Left ventricle myocardium inferior (tissue), 1 donor: ENCODE data around the gene SLAMF1. TPM values are rescaled to one million over a fixed set of nuclear protein-coding genes. Genes with fewer than 3 reads are reported as not detected.

ENCODE experiments used
- DNase-seq: peaks from one replicate; pipeline ENCODE4 v3.0.0-alpha.2; 2020
- H3K27ac ChIP-seq: fragments of 200-600 bp; replicated peaks from 2 replicates; pipeline ENCODE4 v1.8.0; 2021
- H3K27me3 ChIP-seq: fragments of 200-600 bp; 2 replicates; pipeline ENCODE4 v1.8.0; 2021; ENCODE audit warnings: low read depth
- H3K36me3 ChIP-seq: fragments of 200-600 bp; 2 replicates; pipeline ENCODE4 v1.8.0; 2021
- H3K4me1 ChIP-seq: fragments of 200-600 bp; 2 replicates; pipeline ENCODE4 v1.8.0; 2021
- H3K4me3 ChIP-seq: fragments of 200-600 bp; 2 replicates; pipeline ENCODE4 v1.8.0; 2021; ENCODE audit warnings: mild to moderate bottlenecking, moderate library complexity
- H3K9me3 ChIP-seq: fragments of 200-600 bp; replicated peaks from 2 replicates; pipeline ENCODE4 v1.8.0; 2021
- CTCF ChIP-seq: fragments of 200-600 bp; IDR thresholded peaks from 2 replicates; pipeline ENCODE4 v1.8.0; 2021; ENCODE audit warnings: antibody characterized with exemption, mild to moderate bottlenecking, borderline replicate concordance
- intact Hi-C: fragments of 100-400 bp; cut with micrococcal nuclease; formaldehyde crosslinking; loops from one replicate; pipeline ENCODE4 v1.11.0; 2022
- total RNA-seq: library from RNA; stranded (reverse); fragmentation: NEBNext Ultra II Directional; extraction: Animal tissue kit (Norgen Biotek cat#: 25700); gene quantifications from one replicate; pipeline ENCODE4 v1.2.1, GENCODE V29; 2021
- donor health status: DM: no; HTN: yes; CAD: no; lungs with severe emphysema.

SLAMF1 gene
- total RNA-seq, 1 donor from 2014 or later = not detected

- TF ChIP-seq CTCF = no peak
- Histone ChIP-seq H3K27me3 (no peaks in the 10 kb centered on the region), H3K4me1 (peaks cover 8% of the 10 kb centered on the region), H3K9me3 (no peaks in the 10 kb centered on the region), H3K27ac (no peak overlapping the region), H3K36me3 (no peaks in the 10 kb centered on the region), H3K4me3 (no peak overlapping the region)
- intact Hi-C loops = no loop called here
- DNase-seq = no peak
Observed at GRCh38 chr1:160634543-160635491, 12.0 kb downstream of the SLAMF1 start.

- DNase-seq = no peak
- no peaks in the 10 kb centered on the region for H3K36me3 ChIP-seq
- no peaks in the 10 kb centered on the region for H3K27me3 ChIP-seq
- intact Hi-C loops = no loop called here
- H3K4me3 ChIP-seq = no peak overlapping the region
- H3K4me1 ChIP-seq = peaks cover 10% of the 10 kb centered on the region
- TF ChIP-seq CTCF = no peak
- no peaks in the 10 kb centered on the region for H3K9me3 ChIP-seq
- no peak overlapping the region for H3K27ac ChIP-seq
Observed at GRCh38 chr1:160633330-160633903, 13.4 kb downstream of the SLAMF1 start.

DNA sequence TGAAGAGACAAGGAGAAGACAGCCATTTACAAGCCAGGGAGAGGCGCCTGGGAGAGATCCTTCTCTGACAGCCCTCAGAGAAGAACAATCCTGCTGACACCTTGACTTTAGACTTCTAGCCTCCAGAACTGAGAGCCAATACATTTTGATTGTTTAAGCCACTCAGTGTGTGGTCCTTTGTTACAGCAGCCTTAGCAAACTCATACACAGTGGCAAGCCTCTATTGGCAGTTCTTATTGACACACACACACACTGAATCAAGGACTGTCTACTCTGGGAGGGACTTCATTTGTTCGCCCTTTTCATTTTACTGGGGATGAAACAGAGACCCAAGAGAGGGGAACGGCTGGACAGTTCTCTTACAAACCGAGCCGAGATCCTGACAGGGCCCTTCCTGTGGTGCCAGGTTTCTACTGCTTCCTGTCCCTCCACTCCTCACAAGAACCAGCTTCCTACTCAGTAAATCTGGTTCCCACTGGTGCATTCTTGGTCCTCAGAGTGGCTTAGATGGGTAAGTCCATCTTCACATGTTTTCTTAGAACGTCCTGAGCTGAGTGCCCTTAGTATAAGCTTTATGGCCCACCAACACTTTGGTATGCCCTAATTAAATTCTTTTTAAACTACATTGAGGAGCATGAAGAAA is 14.7 kb downstream of the SLAMF1 start:
- Histone ChIP-seq H3K36me3 (no peaks in the 10 kb centered on the region), H3K27me3 (no peaks in the 10 kb centered on the region), H3K4me1 (peaks cover 10% of the 10 kb centered on the region), H3K4me3 (no peak overlapping the region), H3K27ac (no peak overlapping the region), H3K9me3 (no peaks in the 10 kb centered on the region)
- no peak for DNase-seq
- intact Hi-C loops = no loop called here
- TF ChIP-seq CTCF = no peak

GRCh38 chr1:160630523-160631451 is 16.1 kb downstream of the SLAMF1 start:
- Histone ChIP-seq H3K9me3 (no peaks in the 10 kb centered on the region), H3K27me3 (no peaks in the 10 kb centered on the region), H3K27ac (no peak overlapping the region), H3K4me3 (no peak overlapping the region), H3K36me3 (no peaks in the 10 kb centered on the region), H3K4me1 (peaks cover 13% of the 10 kb centered on the region)
- DNase-seq = no peak
- intact Hi-C loops = no loop called here
- no peak for TF ChIP-seq CTCF
